HG02852 (cell line): ENCODE measurements around the gene CUTA.

Source experiments
- ATAC-seq: cut with Tn5 transposase; IDR thresholded peaks from one replicate; pipeline ENCODE4 v1.9.1; 2021; ENCODE audit warnings: mild to moderate bottlenecking, moderate library complexity; ENCODE audit not compliant: unreplicated experiment

The CUTA gene

GRCh38 chr6:33439956-33440648 lies 22.2 kb upstream of the CUTA start:
- no peak for ATAC-seq

GRCh38 chr6:33438978-33439594 lies 21.2 kb upstream of the CUTA start:
- no peak for ATAC-seq

DNA sequence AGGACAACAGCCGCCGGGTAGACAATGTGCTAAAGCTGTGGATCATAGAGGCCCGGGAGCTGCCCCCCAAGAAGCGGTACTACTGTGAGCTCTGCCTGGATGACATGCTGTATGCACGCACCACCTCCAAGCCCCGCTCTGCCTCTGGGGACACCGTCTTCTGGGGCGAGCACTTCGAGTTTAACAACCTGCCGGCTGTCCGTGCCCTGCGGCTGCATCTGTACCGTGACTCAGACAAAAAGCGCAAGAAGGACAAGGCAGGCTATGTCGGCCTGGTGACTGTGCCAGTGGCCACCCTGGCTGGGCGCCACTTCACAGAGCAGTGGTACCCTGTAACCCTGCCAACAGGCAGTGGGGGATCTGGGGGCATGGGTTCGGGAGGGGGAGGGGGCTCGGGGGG lies 19.8 kb upstream of the CUTA start:
- ATAC-seq = no peak

DNA sequence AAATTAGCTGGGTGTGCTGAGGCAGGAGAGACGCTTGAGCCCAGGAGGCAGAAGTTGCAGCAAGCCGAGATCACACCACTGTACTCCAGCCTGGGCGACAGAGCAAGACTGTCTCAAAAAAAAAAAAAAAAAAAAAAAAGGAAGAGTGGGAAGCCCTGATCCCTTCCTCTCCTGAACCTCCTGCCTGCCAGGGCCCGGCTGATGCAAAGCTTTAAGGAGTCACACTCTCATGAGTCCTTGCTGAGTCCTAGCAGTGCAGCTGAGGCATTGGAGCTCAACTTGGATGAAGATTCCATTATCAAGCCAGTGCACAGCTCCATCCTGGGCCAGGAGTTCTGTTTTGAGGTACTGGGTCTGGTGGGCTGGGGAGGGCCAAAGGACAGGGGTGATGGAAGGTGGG lies 17.1 kb upstream of the CUTA start:
- ATAC-seq = no peak

GRCh38 chr6:33433544-33434191 lies 15.8 kb upstream of the CUTA start:
- no peak for ATAC-seq

GRCh38 chr6:33433001-33433543 lies 15.2 kb upstream of the CUTA start:
- ATAC-seq = no peak

DNA sequence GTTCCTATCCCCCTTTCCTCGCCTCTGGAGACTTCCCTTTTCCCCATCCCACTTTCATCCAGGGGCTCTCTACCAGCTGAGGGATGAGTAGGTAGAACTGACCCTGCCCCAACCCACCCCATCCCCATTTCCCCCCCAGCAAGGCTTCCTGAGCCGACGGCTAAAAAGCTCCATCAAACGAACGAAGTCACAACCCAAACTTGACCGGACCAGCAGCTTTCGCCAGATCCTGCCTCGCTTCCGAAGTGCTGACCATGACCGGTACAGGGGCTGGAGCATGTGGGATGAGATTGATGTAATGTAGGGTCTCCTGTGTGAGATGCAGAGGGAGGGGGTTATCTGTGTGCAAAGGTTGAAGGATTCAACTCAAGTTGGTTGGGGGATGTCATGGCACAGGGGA lies 14.6 kb upstream of the CUTA start:
- no peak for ATAC-seq

DNA sequence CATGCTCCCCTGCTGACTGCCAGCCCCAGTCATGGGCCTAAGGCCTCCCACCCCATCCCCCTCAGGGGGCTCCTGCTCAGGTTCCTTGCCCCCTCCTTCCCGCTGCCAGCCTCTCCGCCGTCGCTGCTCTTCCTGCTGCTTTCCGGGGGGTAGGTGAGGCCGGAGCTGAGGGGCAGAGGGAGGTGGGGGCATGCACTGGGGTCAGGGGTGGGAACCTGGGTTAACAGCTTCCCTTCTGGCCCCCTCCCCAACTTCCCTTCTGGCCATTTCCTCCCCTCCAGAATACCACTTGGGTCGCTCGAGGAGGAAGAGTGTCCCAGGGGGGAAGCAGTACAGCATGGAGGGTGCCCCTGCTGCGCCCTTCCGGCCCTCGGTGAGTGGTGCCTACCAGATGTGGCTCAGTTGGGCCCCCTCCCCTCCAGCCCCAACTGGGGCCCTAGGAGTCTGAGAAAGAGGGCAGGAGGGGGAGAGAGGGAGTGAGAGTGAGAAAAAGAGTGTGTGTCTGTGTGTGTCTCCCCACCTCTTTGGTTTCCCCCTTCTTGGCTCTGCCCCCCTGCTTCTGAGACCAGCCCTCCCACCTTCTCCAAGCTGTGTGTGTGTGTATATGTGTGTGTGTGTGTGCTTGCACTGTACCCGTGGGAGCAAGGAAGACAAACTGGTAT lies 14.1 kb upstream of the CUTA start:
- ATAC-seq = no peak

DNA sequence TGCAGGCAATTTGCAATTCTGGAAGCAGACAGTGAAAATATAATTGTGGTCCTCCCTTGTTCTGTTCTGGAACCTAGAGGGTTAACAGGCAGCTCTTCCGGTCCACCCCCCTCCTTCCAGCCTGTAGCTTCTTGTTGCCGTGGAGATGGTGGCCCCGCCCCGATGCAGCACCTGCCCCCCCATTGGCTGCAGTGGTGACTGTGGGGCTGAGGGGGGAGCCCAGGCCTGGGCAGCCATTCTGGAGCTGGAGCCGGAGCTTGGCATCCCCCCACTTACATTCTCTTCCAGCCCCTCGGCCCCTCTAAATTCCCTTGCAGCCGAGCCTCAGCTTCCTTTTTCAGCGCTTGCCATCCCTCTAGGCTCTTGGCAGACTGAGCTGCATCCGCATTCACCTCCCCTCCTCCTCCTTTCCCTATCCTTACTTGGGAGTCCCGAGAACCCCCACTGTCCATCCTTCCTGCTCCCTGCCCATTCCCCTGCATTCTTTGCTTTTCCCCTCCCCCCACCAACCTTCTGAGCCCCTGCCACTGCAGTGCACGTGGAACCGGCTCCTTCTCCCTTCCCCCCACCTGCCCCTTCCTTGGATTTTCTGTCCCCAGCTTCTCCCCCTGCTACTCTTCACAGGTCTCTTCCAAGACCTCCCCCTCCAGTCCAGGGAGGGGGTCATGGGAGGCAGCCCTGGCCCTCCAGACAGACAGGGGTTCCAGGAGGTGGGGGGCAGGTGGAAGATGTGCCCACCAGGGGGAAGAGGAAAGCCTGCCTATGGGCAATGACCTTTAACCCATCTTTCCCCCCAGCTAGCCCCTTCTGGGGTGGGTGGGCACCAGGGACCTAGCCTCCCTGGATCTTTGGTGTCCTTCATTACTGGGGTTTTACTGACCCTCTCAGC lies 13.3 kb upstream of the CUTA start:
- ATAC-seq = no peak

GRCh38 chr6:33430334-33430733 lies 12.4 kb upstream of the CUTA start:
- ATAC-seq = no peak

DNA sequence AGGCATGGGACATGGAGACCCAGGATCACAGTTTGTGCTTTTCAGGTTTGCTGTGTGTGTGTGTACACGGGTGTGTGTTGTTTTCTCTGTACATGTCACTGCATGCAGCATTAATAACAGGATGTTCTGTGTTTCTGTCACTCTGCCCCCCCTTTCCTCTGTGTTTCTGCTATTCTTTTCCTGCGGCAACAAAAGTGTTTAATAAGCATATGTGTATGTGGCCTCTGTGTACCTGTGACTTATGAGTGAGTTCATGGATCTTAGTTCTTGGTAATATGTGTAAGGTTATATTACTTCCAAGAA lies 11.8 kb upstream of the CUTA start:
- no peak for ATAC-seq

- ATAC-seq = no peak
Observed at GRCh38 chr6:33428966-33429749, 11.3 kb upstream of the CUTA start.

- no peak for ATAC-seq
Observed at GRCh38 chr6:33428224-33428965, 10.5 kb upstream of the CUTA start.

DNA sequence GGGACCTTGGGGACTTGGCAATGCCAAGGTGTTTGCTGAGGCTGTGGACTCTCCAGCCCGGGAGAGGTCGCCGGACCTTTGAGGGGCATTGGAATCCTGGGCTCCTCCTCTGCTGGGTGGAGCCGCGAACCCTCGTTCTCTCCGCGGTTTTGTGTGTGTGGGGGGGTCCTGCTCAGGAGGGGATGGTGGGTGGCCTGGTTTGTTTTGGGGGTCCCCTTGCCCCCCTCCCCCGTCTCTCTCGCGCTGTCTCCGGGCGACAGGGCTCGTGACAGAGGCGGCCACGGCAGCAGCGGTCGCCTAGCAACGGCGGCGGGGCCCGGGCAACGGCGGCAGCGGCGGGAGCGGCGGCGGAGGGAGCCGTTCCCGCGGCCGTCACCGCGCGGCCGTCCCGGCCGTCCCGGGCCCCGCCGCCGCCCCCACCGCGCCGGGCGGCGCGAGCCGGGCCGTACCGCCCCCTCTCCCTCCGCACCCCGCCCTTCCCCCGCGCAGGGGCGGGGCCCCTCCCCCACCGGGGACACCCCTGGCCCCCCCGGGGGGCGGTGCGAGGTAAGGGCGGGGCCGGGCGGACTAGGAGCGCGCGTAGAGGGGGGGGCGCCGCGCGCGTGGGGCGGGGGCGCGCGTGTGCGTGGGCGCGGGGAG lies 9.8 kb upstream of the CUTA start:
- ATAC-seq = no peak

- ATAC-seq = no peak
Observed at GRCh38 chr6:33426590-33427511, 8.9 kb upstream of the CUTA start.

DNA sequence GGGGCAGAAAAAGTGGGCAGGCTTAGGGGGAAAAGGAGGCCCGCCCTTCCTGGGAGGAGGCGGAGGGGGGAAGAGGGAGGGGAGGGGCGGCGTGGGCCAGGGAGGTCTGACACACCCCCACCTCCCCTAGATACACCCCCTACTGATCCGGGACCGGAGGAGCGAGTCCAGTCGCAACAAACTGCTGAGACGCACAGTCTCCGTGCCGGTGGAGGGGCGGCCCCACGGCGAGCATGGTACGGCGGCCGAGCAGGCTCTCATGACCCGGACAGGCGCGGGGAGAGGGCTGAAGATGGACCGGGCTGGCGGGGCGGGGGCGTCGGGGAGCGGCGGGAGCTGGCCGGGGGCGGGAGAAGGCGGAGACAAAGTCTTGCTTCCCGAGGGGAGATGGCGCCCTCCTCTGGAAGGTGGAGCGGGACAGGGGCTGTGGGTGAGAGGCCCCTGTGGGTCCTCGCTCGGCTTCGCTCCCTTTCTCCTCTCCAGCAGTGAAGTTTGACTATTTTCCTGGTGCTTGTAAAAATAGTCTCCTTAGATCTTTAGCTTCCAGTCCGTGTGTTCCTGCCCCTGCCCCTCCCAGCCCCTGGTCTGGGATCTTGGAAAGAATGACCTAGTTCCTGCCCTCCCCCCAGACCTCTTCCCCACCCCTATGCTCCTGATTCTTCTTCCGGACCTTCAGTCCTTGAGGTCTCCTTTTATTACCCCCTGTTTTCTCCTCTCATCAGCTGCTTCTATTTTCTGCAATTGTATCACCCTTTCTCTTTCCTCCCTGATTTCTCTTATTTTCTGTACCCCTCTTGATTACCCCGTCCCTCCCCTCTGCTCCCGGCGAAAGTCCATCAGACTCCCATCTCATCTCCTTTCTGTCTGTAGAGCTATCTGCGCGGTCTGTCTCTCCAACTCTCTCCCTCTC lies 8.0 kb upstream of the CUTA start:
- ATAC-seq = peak; percentile 42
